ENCODE results near the gene UQCRHL. TPM values are rescaled to one million over a fixed set of nuclear protein-coding genes. Genes with fewer than 3 reads are reported as not detected.

UQCRHL gene
- total and polyA plus RNA-seq, 2 of the 4 experiments (the other 2 are of a cell fraction): 1.4 to 2.4 TPM

GRCh38 chr1:15851210-15852035, 44.0 kb upstream of the UQCRHL start:
- Histone ChIP-seq H4K8ac (ENCODE audit: low read depth in 2 of 2, low read length in 2 of 2) (no peak overlapping the region), H3K79me1 (ENCODE audit: low read depth in 1 of 2, low read length in 2 of 2) (peaks cover 7 to 36% of the 10 kb centered on the region in 2 experiments), H3K9me1 (ENCODE audit: insufficient read depth, low read length) (0 out of 2 replicates have a peak, but pooled peaks cover 3% of the 10 kb centered on the region), H2AFZ (replicated peaks; ENCODE audit: low read length, poor library complexity) (no peak overlapping the region), H3K27me3 (ENCODE audit: control insufficient read depth, insufficient read depth, low read length) (no peaks in the 10 kb centered on the region), H2BK20ac (ENCODE audit: low read depth, low read length) (no peak overlapping the region), H3K4me1 (ENCODE audit: control insufficient read depth, insufficient read depth, low read length) (no peaks in the 10 kb centered on the region), H3K9me3 (ENCODE audit: control insufficient read depth, insufficient read depth, low read length) (no peaks in the 10 kb centered on the region), H2AK5ac (ENCODE audit: low read depth, low read length) (no peak overlapping the region), H3K36me3 (ENCODE audit: control insufficient read depth, insufficient read depth, low read length) (no peaks in the 10 kb centered on the region), H3K56ac (ENCODE audit: extremely low read depth, insufficient read depth, low read length) (no peak overlapping the region), H4K5ac (ENCODE audit: low read depth, low read length) (no peak overlapping the region), H3K23ac (ENCODE audit: low read depth, low read length) (no peak overlapping the region; the same call in 1 of the 2 replicates), H3K9ac (ENCODE audit: low read depth, low read length) (no peak overlapping the region), H4K20me1 (ENCODE audit: insufficient read depth, low read length) (peaks cover 27% of the 10 kb centered on the region), H2BK120ac (ENCODE audit: low read depth, low read length) (no peak overlapping the region), H3K27ac (ENCODE audit: insufficient read depth, low read length) (no peak overlapping the region), H2AK9ac (replicated peaks; ENCODE audit: low read depth, low read length, poor library complexity) (no peak overlapping the region), H3K4me3 (ENCODE audit: insufficient read depth, low read depth, low read length) (no peak overlapping the region), H3K18ac (ENCODE audit: low read depth, low read length) (no peak overlapping the region), H4K91ac (ENCODE audit: insufficient read depth, low read depth, low read length) (no peak overlapping the region), H3K4ac (ENCODE audit: low read depth, low read length) (no peak overlapping the region), H3K4me2 (ENCODE audit: low read depth, low read length) (no peak overlapping the region), H3K14ac (replicated peaks; ENCODE audit: low read depth, low read length) (no peak overlapping the region), H2BK5ac (ENCODE audit: low read depth, low read length, poor library complexity, severe bottlenecking) (no peak overlapping the region), H2BK15ac (ENCODE audit: low read depth, low read length) (no peak overlapping the region)
- dilution Hi-C loops (cut with HindIII; ENCODE audit: low sequenced_read_pairs, unreplicated experiment) (no loop called here), in situ Hi-C loops (cut with MboI; ENCODE audit: low sequenced_read_pairs) (no loop called here), intact Hi-C loops (cut with micrococcal nuclease) (loop anchor here (5.0 kb wide), 2 partner anchors 51 to 66 kb away; no protein-coding TSS in a partner anchor)
- WGBS, 2 experiments (ENCODE audit: extremely low coverage in 2 of 2, insufficient read length in 1 of 2): 40% methylated on average over 2 of the region's 16 CpGs; no CpG with 5 or more reads in 1 of the 2 experiments
- ATAC-seq (ENCODE audit: low read depth) (no peak), DNase-seq (no peak)
- ChIA-PET POLR2A (ENCODE audit: unreplicated experiment) (no interaction called here), CTCF (interaction anchor here (2.2 kb wide), 1 partner anchor 59 kb away, joined by 6 read pairs; no protein-coding TSS in a partner anchor)
- BruUV-seq (replicated peaks): no TSS peak
- TF ChIP-seq NFE2L2 (IDR thresholded peaks at IDR 0.05; ENCODE audit: low read depth, low read length) (no peak), CHD1 (IDR thresholded peaks at IDR 0.05; ENCODE audit: low read depth, low read length) (no peak), MXI1 (IDR thresholded peaks at IDR 0.05; ENCODE audit: borderline replicate concordance, low read depth, low read length) (no peak), CEBPB (IDR thresholded peaks at IDR 0.05; ENCODE audit: low read depth, low read length) (no peak), SMC3 (IDR thresholded peaks at IDR 0.05; ENCODE audit: low read depth, low read length) (no peak), MAFK (IDR thresholded peaks at IDR 0.05; ENCODE audit: low read depth, low read length) (no peak), FOS (IDR thresholded peaks at IDR 0.05; ENCODE audit: low read depth, low read length) (no peak), BHLHE40 (IDR thresholded peaks at IDR 0.05; ENCODE audit: low read depth, low read length) (no peak), POLR2A (IDR thresholded peaks at IDR 0.05; ENCODE audit: low read depth, low read length) (no peak), MAZ (IDR thresholded peaks at IDR 0.05; ENCODE audit: borderline replicate concordance, low read depth, low read length) (no peak), RCOR1 (IDR thresholded peaks at IDR 0.05; ENCODE audit: insufficient replicate concordance, low read length) (no peak), ELK1 (IDR thresholded peaks at IDR 0.05; ENCODE audit: borderline replicate concordance, low read depth, low read length) (no peak), USF2 (IDR thresholded peaks at IDR 0.05; ENCODE audit: low read depth, low read length) (no peak), RFX5 (IDR thresholded peaks at IDR 0.05; ENCODE audit: low read depth, low read length) (no peak), RAD21 (IDR thresholded peaks at IDR 0.05; ENCODE audit: low read length) (no peak)

Measured in IMR-90 (cell line).